ENCODE results near the gene NDRG3. TPM values are rescaled to one million over a fixed set of nuclear protein-coding genes. Genes with fewer than 3 reads are reported as not detected.

Gene NDRG3
- total RNA-seq, 1 donor from 2014 or later, result 36.9 TPM

GRCh38 chr20:36629719-36630681, 115.9 kb downstream of the NDRG3 start:
- H3K27me3 ChIP-seq, result no peaks in the 10 kb centered on the region
- H3K27ac ChIP-seq, result no peak overlapping the region
- H3K4me1 ChIP-seq, result no peaks in the 10 kb centered on the region
- H3K36me3 ChIP-seq, result no peaks in the 10 kb centered on the region
- H3K4me3 ChIP-seq, result no peak overlapping the region
- intact Hi-C loops (cut with DNase I), result no loop called here
- no peak for TF ChIP-seq CTCF (IDR thresholded peaks at IDR 0.05)
- no peak for DNase-seq (ENCODE audit: low spot score in 2 of 2)
- H3K9me3 ChIP-seq, result no peaks in the 10 kb centered on the region

- intact Hi-C loops (cut with DNase I), result no loop called here
- Histone ChIP-seq H3K4me3 (no peak overlapping the region), H3K9me3 (no peaks in the 10 kb centered on the region), H3K36me3 (no peaks in the 10 kb centered on the region), H3K27me3 (no peaks in the 10 kb centered on the region), H3K27ac (no peak overlapping the region), H3K4me1 (no peaks in the 10 kb centered on the region)
- DNase-seq (ENCODE audit: low spot score in 2 of 2), result no peak
- no peak for TF ChIP-seq CTCF (IDR thresholded peaks at IDR 0.05)
These were observed 117.8 kb downstream of the NDRG3 start for GRCh38 chr20:36628076-36628475.

- Histone ChIP-seq H3K4me3 (no peak overlapping the region), H3K4me1 (no peaks in the 10 kb centered on the region), H3K27ac (no peak overlapping the region), H3K27me3 (no peaks in the 10 kb centered on the region), H3K9me3 (no peaks in the 10 kb centered on the region), H3K36me3 (no peaks in the 10 kb centered on the region)
- intact Hi-C loops (cut with DNase I), result no loop called here
- no peak for TF ChIP-seq CTCF (IDR thresholded peaks at IDR 0.05)
- DNase-seq (ENCODE audit: low spot score in 2 of 2), result no peak
These were observed 121.0 kb downstream of the NDRG3 start for GRCh38 chr20:36624944-36625324.

- H3K27me3 ChIP-seq, result no peaks in the 10 kb centered on the region
- no peak for DNase-seq (ENCODE audit: low spot score in 2 of 2)
- TF ChIP-seq CTCF (IDR thresholded peaks at IDR 0.05), result no peak
- H3K27ac ChIP-seq, result no peak overlapping the region
- H3K4me1 ChIP-seq, result no peaks in the 10 kb centered on the region
- no peaks in the 10 kb centered on the region for H3K36me3 ChIP-seq
- intact Hi-C loops (cut with DNase I), result no loop called here
- no peaks in the 10 kb centered on the region for H3K9me3 ChIP-seq
- no peak overlapping the region for H3K4me3 ChIP-seq
These were observed 121.6 kb downstream of the NDRG3 start for GRCh38 chr20:36624068-36624943.

- no peaks in the 10 kb centered on the region for H3K9me3 ChIP-seq
- no peak overlapping the region for H3K4me3 ChIP-seq
- no peaks in the 10 kb centered on the region for H3K4me1 ChIP-seq
- no peak for DNase-seq (ENCODE audit: low spot score in 2 of 2)
- intact Hi-C loops (cut with DNase I), result no loop called here
- H3K36me3 ChIP-seq, result no peaks in the 10 kb centered on the region
- no peak overlapping the region for H3K27ac ChIP-seq
- TF ChIP-seq CTCF (IDR thresholded peaks at IDR 0.05), result no peak
- H3K27me3 ChIP-seq, result no peaks in the 10 kb centered on the region
These were observed 122.4 kb downstream of the NDRG3 start for GRCh38 chr20:36623444-36623843.

All from ascending aorta (tissue), 2 donors.